GM12874 (cell line): ENCODE data around the gene NUP188.

Experiments used
- TF ChIP-seq, protein P1 (sequence below): IDR thresholded peaks from 2 replicates; pipeline ENCODE4 v1.5.1; 2011; ENCODE audit warnings: low read depth, mild to moderate bottlenecking, control low read depth, low read length, moderate library complexity; ENCODE audit not compliant: insufficient read depth

The NUP188 gene

DNA sequence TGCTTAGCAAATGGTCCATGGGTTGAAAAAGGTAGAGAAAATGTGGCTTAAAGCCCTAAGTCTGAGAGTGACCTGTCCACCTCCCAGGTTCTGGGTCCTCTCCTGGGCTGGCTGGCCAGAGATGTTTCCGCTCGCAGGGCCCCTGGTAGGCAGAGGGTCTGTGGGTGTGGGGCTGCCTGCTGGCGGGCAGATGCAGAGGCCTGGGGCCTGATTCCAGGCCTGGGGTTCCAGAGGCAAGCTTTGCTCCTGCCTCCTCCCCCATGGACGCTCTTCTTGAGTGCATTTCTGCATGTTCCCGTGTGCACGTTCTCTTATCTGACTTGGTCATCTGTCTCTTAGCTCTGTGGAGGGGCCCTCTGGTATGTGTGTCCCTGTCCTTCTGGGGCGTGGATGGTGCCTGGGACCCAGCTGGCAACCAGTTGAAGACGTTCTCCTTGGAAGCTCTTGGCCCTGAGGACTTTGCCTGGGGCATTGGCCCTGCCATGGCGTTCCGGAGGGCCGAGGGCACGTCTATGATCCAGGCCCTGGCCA lies 92.7 kb downstream of the NUP188 start:
- TF ChIP-seq, protein P1, sequence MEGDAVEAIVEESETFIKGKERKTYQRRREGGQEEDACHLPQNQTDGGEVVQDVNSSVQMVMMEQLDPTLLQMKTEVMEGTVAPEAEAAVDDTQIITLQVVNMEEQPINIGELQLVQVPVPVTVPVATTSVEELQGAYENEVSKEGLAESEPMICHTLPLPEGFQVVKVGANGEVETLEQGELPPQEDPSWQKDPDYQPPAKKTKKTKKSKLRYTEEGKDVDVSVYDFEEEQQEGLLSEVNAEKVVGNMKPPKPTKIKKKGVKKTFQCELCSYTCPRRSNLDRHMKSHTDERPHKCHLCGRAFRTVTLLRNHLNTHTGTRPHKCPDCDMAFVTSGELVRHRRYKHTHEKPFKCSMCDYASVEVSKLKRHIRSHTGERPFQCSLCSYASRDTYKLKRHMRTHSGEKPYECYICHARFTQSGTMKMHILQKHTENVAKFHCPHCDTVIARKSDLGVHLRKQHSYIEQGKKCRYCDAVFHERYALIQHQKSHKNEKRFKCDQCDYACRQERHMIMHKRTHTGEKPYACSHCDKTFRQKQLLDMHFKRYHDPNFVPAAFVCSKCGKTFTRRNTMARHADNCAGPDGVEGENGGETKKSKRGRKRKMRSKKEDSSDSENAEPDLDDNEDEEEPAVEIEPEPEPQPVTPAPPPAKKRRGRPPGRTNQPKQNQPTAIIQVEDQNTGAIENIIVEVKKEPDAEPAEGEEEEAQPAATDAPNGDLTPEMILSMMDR = no peak

DNA sequence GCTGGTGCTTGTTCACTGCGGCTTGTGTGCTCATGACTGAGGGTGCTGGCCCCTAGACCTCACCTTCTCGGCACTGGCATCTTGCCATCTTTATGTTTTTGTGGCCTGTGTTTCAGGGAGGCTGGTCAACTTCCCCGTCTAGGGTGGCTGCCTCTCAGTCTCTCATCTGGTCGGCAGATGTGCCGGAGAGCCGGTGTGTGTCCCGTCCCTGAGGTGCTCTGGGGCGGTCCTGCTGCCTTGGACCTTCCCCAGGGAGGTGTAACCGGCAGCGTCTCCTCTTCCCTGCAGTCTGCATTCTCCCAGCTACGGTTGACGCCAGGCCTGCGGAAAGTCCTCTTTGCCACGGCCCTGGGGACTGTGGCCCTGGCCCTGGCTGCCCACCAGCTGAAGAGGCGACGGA lies 94.5 kb downstream of the NUP188 start:
- TF ChIP-seq, protein P1 = no peak

DNA sequence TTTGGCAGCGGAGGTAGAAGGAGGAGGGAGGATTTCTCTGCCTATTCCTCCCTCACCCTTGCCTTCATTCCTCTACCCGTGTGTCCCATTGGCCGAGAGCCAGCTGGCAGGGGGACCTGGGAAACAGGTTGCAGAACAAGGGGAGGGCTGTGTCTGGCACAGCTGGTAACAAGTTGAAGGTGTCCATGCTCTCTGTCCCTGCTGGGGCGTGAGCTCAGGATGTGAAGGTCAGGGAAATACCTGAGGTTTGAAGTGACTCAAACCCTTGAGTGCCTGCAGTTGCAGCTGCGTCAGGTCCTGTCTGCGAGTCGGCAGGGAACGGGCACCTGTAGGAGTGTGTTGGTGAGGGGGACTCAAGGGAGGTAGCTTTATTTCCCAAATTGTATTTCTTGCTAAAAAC lies 105.1 kb downstream of the NUP188 start:
- TF ChIP-seq, protein P1 = no peak

DNA sequence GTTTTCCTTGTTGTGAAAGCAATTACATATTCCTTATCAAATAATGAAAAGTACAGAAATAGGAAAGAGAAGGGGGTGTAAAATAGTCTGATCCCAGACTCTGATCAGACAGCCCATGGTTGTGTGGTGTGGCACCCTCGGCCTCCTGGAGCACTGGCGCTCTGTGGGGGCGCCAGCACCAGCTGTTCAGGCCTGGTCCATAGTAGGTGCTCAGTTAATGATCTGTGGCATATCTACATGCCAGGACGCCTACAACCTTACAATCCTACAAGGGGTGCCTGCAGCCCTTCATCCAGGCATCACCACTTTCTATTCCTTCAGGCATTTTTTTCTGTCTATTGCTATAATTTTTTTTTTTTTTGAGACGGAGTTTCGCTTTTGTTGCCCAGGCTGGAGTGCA lies 105.5 kb downstream of the NUP188 start:
- TF ChIP-seq, protein P1 = no peak

DNA sequence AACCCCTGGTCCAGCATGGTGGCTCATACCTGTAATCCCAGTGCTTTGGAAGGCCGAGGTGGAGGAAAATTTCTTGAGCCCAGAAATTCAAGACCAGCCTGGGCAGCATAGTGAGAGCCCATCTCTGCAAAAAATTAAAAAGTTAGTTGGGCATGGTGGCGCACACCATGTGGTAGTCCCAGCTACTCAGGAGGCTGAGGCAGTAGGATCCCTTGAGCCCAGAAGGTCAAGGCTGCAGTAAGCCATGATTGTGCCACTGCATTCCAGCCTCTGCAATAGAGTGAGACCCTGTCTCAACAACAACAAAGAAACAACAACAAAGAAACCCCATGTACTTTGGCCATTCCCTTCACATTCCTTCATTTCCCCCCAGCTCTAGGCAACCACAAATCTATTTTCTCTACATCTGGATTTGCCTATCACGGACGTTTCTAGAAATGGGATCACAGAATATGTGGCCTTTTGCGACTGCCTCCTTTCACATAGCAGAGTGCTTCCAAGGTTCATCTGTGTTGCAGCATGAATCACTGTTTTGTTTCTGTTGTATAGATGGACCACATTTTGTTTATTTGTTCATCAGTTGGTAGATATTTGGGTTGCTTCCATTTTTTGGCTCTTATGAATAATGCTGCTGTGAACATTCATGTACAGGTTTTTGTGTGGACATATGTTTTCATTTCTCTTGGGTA lies 106.8 kb downstream of the NUP188 start:
- TF ChIP-seq, protein P1 = no peak
